ENCODE results near the gene ADGRV1.
"Not testable (repeated sequence)": the region's sequence is repeated elsewhere in the genome, so short reads cannot be mapped to it uniquely, and the experiment has no call there.

DNA sequence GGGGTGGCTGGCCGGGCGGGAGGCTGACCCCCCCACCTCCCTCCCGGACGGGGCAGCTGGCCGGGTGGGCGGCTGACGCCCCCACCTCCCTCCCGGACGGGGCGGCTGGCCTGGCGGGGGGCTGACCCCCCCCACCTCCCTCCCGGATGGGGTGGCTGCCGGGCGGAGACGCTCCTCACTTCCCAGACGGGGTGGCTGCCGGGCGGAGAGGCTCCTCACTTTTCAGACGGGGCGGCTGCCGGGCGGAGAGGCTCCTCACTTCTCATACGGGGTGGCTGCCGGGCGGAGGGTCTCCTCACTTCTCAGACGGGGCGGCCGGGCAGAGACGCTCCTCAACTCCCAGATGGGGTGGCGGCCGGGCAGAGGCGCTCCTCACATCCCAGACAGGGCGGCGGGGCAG, 37.2 kb downstream of the ADGRV1 start:
- TF ChIP-seq, protein P1, sequence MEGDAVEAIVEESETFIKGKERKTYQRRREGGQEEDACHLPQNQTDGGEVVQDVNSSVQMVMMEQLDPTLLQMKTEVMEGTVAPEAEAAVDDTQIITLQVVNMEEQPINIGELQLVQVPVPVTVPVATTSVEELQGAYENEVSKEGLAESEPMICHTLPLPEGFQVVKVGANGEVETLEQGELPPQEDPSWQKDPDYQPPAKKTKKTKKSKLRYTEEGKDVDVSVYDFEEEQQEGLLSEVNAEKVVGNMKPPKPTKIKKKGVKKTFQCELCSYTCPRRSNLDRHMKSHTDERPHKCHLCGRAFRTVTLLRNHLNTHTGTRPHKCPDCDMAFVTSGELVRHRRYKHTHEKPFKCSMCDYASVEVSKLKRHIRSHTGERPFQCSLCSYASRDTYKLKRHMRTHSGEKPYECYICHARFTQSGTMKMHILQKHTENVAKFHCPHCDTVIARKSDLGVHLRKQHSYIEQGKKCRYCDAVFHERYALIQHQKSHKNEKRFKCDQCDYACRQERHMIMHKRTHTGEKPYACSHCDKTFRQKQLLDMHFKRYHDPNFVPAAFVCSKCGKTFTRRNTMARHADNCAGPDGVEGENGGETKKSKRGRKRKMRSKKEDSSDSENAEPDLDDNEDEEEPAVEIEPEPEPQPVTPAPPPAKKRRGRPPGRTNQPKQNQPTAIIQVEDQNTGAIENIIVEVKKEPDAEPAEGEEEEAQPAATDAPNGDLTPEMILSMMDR (IDR thresholded peaks at IDR 0.05) = not testable (repeated sequence)
- not testable (repeated sequence) for TF ChIP-seq POLR2AphosphoS5, POLR2A (IDR thresholded peaks at IDR 0.05)
